ENCODE measurements around the gene ALDH1A2.

The ALDH1A2 gene

GRCh38 chr15:57951328-57951932 lies 114.1 kb downstream of the ALDH1A2 start:
- Histone ChIP-seq H3K36me3 (replicated peaks; ENCODE audit: low read depth, low read length) (no peaks in the 10 kb centered on the region), H4K20me1 (ENCODE audit: insufficient read depth, low read length) (no peaks in the 10 kb centered on the region), H3K4me2 (ENCODE audit: low read length) (no peak overlapping the region), H3K9ac (ENCODE audit: low read length) (no peak overlapping the region), H3K27ac (ENCODE audit: low read length) (no peak overlapping the region), H3K27me3 (ENCODE audit: low read depth, low read length) (peaks cover 4% of the 10 kb centered on the region), H3K79me2 (ENCODE audit: low read length) (no peaks in the 10 kb centered on the region), H3K4me1 (ENCODE audit: low read length) (no peaks in the 10 kb centered on the region), H3K4me3 (ENCODE audit: low read length) (no peak overlapping the region), H3K9me3 (ENCODE audit: insufficient read depth, low read length) (no peaks in the 10 kb centered on the region), H2AFZ (ENCODE audit: low read depth, low read length) (no peak overlapping the region)
- TF ChIP-seq, protein P1, sequence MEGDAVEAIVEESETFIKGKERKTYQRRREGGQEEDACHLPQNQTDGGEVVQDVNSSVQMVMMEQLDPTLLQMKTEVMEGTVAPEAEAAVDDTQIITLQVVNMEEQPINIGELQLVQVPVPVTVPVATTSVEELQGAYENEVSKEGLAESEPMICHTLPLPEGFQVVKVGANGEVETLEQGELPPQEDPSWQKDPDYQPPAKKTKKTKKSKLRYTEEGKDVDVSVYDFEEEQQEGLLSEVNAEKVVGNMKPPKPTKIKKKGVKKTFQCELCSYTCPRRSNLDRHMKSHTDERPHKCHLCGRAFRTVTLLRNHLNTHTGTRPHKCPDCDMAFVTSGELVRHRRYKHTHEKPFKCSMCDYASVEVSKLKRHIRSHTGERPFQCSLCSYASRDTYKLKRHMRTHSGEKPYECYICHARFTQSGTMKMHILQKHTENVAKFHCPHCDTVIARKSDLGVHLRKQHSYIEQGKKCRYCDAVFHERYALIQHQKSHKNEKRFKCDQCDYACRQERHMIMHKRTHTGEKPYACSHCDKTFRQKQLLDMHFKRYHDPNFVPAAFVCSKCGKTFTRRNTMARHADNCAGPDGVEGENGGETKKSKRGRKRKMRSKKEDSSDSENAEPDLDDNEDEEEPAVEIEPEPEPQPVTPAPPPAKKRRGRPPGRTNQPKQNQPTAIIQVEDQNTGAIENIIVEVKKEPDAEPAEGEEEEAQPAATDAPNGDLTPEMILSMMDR (IDR thresholded peaks at IDR 0.05; ENCODE audit: low read depth, low read length): no peak
- TF ChIP-seq EZH2phosphoT487 (IDR thresholded peaks at IDR 0.05; ENCODE audit: low read depth): no peak

DNA sequence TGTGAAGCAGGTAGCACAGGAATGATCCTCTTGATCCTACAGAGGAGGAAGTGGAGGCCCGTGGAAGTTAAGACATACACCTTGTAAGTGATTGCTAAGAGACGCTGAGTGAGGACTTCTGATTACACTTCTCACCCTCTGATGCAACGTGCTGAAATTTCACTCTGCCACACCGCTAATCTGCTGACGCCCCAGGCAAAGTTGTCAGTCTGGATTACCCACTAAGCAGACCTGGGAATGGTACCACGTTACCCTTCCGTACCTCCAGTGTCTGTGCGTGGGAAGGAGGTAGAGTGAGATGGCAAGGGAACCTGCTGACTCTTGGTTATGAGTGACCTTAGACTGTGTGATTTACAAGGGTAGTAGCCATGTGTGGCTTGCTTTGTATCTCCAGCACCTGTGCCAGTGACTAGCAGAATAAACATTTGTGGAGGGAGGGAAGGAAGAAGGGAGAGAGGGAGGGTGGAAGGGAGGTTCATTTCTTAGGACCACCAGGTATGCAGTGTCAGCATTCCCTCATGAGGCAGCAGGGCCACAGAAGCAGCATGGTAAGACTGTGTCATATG lies 115.0 kb downstream of the ALDH1A2 start:
- Histone ChIP-seq H3K27ac (ENCODE audit: low read length) (no peak overlapping the region), H3K9ac (ENCODE audit: low read length) (no peak overlapping the region), H4K20me1 (ENCODE audit: insufficient read depth, low read length) (no peaks in the 10 kb centered on the region), H3K27me3 (ENCODE audit: low read depth, low read length) (peaks cover 9% of the 10 kb centered on the region), H3K36me3 (replicated peaks; ENCODE audit: low read depth, low read length) (no peaks in the 10 kb centered on the region), H2AFZ (ENCODE audit: low read depth, low read length) (no peak overlapping the region), H3K9me3 (ENCODE audit: insufficient read depth, low read length) (no peaks in the 10 kb centered on the region), H3K4me3 (ENCODE audit: low read length) (no peak overlapping the region), H3K79me2 (ENCODE audit: low read length) (no peaks in the 10 kb centered on the region), H3K4me2 (ENCODE audit: low read length) (no peak overlapping the region), H3K4me1 (ENCODE audit: low read length) (no peaks in the 10 kb centered on the region)
- no peak for TF ChIP-seq EZH2phosphoT487 (IDR thresholded peaks at IDR 0.05; ENCODE audit: low read depth)
- TF ChIP-seq, protein P1 (IDR thresholded peaks at IDR 0.05; ENCODE audit: low read depth, low read length): no peak

DNA sequence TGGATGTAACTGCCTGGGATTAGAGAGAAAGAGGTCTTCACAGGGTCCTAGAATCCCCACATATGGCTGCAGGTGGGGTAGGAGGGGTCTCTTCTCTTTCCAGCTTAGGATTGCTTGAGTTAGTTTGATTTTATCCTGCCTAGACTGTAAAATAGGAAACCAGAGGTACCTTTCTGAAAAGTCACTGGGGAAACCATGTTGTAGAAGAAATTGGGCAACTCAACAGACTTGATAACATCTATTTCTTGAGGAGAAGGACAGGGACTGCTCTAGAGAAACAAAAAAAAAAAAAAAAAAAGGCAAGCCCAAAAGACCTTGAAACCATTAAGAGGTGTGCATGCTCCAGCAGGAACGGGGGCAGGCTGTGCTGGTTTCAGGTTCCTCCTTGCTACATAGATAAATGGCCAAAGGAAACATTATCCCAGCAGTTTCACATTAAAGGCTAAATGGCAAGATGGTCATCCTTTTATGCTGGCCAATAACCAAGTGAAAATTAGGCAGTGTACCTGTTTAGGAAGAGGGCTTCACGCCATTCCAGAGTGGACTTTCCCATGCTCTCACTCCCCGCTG lies 116.1 kb downstream of the ALDH1A2 start:
- H2AFZ ChIP-seq (ENCODE audit: low read depth, low read length): no peak overlapping the region
- no peaks in the 10 kb centered on the region for H3K4me1 ChIP-seq (ENCODE audit: low read length)
- no peak overlapping the region for H3K4me2 ChIP-seq (ENCODE audit: low read length)
- H3K4me3 ChIP-seq (ENCODE audit: low read length): no peak overlapping the region
- no peaks in the 10 kb centered on the region for H3K79me2 ChIP-seq (ENCODE audit: low read length)
- peaks cover 9% of the 10 kb centered on the region for H3K27me3 ChIP-seq (ENCODE audit: low read depth, low read length)
- no peak overlapping the region for H3K27ac ChIP-seq (ENCODE audit: low read length)
- H3K9me3 ChIP-seq (ENCODE audit: insufficient read depth, low read length): no peaks in the 10 kb centered on the region
- H4K20me1 ChIP-seq (ENCODE audit: insufficient read depth, low read length): no peaks in the 10 kb centered on the region
- no peaks in the 10 kb centered on the region for H3K36me3 ChIP-seq (replicated peaks; ENCODE audit: low read depth, low read length)
- no peak overlapping the region for H3K9ac ChIP-seq (ENCODE audit: low read length)
- no peak for TF ChIP-seq EZH2phosphoT487 (IDR thresholded peaks at IDR 0.05; ENCODE audit: low read depth)
- TF ChIP-seq, protein P1 (IDR thresholded peaks at IDR 0.05; ENCODE audit: low read depth, low read length): no peak

DNA sequence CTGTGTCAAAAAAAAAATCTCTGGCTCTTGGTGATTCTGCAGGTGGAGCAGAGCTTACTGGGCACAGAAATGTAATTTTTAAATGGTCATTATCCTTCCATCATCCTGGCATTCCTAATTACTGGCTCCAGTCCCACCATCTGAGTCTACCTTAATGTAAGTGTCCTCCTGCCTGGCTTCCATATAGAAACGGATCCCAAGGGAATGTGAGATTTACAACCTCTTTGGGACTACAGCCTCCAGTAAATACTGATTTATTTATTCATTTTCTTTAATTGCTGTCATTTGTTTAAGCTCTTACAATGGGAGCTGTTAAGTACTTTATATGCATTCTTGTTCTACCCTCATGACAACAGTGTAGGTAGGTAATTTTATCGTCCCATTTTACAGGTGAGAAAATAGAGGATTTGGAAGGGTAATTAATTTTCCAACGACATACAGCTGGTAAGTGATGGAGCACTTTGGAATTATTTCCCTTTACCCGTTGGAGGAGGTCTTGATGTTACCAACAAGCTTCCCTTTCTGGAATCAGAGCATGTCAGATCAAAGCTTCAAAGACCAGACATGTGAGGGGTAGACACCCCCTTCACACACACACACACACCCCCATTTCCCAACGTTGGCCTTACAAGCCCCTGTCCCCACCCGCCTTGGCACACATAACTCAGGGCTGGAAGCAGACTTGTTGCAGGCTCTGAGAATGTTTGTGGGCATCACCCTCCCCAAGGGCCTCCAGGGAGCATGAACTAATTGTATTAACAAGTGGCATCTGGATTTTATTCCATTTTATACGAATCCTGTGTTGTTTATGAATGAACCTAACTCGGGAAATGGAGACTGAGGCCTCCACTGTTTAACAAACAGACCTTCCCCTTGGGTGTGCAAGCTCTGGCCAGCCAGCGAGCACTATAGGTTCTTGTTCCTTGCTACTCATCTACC lies 116.9 kb downstream of the ALDH1A2 start:
- Histone ChIP-seq H3K9me3 (ENCODE audit: insufficient read depth, low read length) (no peaks in the 10 kb centered on the region), H3K4me1 (ENCODE audit: low read length) (no peaks in the 10 kb centered on the region), H3K4me3 (ENCODE audit: low read length) (no peak overlapping the region), H3K27me3 (ENCODE audit: low read depth, low read length) (peaks cover 9% of the 10 kb centered on the region), H3K9ac (ENCODE audit: low read length) (no peak overlapping the region), H3K36me3 (replicated peaks; ENCODE audit: low read depth, low read length) (no peaks in the 10 kb centered on the region), H3K79me2 (ENCODE audit: low read length) (no peaks in the 10 kb centered on the region), H3K4me2 (ENCODE audit: low read length) (no peak overlapping the region), H2AFZ (ENCODE audit: low read depth, low read length) (no peak overlapping the region), H3K27ac (ENCODE audit: low read length) (no peak overlapping the region), H4K20me1 (ENCODE audit: insufficient read depth, low read length) (no peaks in the 10 kb centered on the region)
- TF ChIP-seq, protein P1 (IDR thresholded peaks at IDR 0.05; ENCODE audit: low read depth, low read length): no peak
- TF ChIP-seq EZH2phosphoT487 (IDR thresholded peaks at IDR 0.05; ENCODE audit: low read depth): no peak

Measured in OCI-LY3 (cell line).